HG02610 (cell line): Measurements from ENCODE around the gene TTC7B.
A peak's percentile ranks its signal among the peaks of the same experiment; 100 is the strongest.

Experiments
- ATAC-seq: cut with Tn5 transposase; IDR thresholded peaks from one replicate; pipeline ENCODE4 v1.9.1; 2021; ENCODE audit warnings: mild to moderate bottlenecking, moderate library complexity; ENCODE audit not compliant: unreplicated experiment

Gene TTC7B

GRCh38 chr14:90678420-90678819, 137.8 kb downstream of the TTC7B start:
- no peak for ATAC-seq

- no peak for ATAC-seq
Measured at GRCh38 chr14:90677484-90678050, 138.7 kb downstream of the TTC7B start.

GRCh38 chr14:90676912-90677311, 139.3 kb downstream of the TTC7B start:
- ATAC-seq = no peak

- no peak for ATAC-seq
Measured at GRCh38 chr14:90676356-90676755, 139.9 kb downstream of the TTC7B start.

DNA sequence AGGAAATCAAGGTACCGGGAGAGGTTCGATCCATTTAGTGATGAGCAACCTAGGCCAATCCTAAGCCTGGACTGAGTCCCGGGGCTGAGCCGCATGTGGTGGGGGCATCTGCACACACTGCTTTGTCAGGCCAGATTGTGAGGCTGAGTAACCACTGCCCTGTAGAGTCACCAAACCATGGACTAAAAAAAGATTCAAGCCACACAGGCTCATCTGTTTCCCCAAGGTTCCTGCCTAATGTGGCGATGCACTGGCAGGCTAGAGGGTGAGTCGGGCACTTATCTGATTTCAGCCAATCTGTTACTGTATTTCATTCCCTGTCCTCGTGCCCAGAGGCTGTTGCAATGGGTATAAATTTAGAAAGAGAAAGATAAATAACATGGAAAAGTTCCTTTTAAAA, 140.8 kb downstream of the TTC7B start:
- no peak for ATAC-seq

GRCh38 chr14:90674716-90675115, 141.5 kb downstream of the TTC7B start:
- ATAC-seq = no peak

- no peak for ATAC-seq
Measured at GRCh38 chr14:90674043-90674670, 142.1 kb downstream of the TTC7B start.

- ATAC-seq = no peak
Measured at GRCh38 chr14:90671382-90672234, 144.6 kb downstream of the TTC7B start.

- ATAC-seq = no peak
Measured at GRCh38 chr14:90669731-90670130, 146.5 kb downstream of the TTC7B start.

- no peak for ATAC-seq
Measured at GRCh38 chr14:90666571-90666970, 149.7 kb downstream of the TTC7B start.

GRCh38 chr14:90665321-90666000, 150.8 kb downstream of the TTC7B start:
- ATAC-seq = no peak

DNA sequence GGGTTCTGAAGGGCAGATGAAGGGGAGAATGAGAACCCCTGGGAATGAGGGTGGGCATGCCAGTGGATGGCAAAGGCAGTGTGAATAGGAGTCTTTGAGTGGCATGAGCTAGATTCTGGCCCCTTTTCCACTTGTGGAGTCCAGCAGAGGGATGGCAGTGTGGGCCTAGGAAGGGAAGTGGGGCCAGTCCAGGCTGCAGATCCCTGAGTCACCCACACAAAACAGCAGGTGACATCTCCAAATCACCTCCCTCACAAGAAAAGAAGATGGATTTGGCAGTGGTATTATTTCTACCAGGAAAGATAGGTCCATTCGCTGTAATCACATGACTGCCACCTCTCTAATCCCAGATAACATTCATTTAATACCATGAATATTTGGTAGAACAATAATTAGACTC, 151.3 kb downstream of the TTC7B start:
- ATAC-seq = no peak

DNA sequence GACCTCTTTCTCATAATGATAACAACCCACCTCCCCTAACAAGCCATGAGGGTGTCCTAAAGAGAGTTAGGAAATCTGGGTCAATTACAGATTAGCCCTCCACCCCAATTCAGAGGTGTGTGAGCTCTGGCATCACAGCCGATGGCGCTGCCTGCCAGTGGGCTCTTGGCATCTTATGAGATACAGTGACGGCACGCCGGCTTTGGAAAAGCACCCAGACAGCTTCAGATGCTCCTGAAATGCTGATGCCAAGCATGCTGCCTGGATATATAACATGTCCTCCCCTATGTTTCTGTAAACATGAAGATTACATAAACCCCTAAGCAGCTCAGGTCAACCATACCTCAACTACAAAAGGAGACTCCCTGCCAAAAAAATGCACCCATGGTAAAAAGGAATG, 152.6 kb downstream of the TTC7B start:
- ATAC-seq = no peak

- no peak for ATAC-seq
Measured at GRCh38 chr14:90663140-90663539, 153.1 kb downstream of the TTC7B start.

DNA sequence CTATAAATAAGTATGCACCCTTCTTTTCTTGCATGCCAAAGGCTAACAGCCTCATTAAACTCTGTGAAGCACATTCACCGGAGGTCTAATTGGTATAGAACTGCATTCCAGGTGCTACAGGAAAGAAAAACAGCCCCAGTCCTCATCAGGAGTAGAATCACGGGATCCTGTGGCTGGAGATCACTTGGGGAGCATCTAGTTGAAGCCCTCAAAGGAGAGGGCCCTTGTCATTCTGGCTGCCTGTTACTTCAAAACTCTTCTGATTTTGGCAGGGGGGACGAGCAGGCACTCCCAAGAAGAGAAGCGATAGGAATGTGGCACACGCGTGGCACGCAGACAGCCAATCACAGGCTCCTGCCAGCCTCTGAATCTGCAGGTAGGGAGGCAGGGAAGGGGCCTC, 154.4 kb downstream of the TTC7B start:
- ATAC-seq = no peak

DNA sequence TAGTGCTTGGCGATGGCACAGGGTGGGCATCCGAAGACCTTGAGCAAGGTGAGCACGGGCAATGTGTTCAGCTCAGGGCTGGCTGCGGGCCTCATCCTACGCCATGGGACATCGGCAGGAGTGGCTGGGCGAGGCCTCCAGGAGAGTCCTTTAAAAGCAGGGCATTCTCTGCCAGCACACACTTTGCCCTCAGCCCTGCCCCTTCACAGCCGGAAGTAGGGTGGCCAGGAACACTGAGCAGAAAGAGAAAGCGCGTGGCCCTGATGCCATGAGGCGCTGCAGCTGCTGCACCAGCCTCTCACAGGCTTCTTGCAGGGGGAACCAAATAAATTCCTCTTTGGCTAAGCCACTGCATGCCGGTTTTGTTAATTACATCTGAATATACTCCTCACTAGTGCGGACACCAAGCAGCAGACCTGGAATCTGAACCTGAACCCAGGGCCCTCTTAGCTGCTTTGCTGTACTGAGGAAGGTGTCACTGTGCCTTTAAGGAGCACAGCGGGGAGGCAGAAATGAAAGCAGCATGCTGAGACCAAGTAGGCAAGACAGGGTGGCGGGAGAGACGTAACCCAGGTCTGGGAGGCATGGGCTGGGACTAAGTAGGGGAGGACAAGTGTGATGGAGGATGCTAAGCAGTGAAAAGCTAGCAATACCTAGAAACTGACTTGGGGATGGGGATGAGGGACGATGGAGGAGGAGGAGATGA, 155.2 kb downstream of the TTC7B start:
- no peak for ATAC-seq

DNA sequence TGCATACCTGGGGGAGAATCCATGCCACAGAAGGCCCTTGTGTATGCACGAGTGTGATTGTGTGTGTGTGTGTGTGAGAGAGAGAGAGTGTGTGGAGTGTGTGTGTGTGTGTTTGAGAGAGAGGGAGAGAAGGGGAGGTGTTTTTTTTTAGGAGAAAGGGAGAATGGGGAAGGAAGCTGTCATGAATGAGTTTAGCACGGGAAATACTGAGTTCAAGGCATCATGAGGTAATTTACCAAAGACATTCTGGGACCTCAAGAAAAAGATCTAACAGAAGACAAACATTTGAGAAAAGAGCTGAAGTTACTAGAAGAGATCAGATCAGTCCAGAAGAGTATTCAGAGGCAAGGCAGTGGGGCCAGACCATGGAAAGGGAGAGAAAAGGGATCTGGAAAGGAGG, 157.1 kb downstream of the TTC7B start:
- ATAC-seq = no peak

DNA sequence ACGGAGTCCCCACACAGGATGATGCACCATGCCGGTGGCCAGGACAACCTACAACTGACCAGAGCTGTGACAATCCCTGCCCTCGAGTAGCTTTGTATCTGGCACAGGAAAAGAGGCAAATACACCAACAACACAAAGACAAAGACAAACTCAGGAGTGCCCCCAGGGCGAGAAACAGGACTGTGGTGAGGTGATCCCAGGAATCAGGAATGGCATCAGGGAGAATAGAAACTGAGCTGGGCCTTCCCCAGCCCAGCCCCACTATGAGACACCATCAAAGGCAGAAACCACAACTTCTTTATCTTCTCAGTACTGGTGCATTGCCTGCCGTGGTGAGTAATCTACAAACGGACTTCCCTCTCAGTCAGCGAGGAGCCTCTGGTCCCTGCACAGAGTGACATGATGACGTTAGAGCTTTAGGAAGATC, 157.7 kb downstream of the TTC7B start:
- peak; percentile 81 for ATAC-seq

DNA sequence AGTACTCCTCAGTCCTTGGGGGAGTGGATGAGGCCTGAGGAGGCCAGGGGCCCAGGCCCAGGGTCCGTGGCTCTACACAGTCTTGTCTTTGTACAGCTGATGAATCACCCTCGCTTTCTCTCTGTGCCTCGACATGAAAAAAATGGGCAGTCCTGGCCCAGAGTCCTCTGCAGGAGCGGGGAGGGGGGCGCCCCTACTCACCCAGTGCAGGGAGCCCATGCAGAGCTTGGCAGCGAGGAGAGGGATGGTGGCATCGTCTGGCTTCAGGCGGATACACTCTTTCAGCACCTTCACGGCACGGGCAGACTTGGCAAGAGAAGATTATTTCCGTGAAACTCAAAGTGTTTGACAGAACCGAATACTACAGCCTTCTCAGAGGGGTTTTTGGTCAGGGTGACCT, 159.3 kb downstream of the TTC7B start:
- ATAC-seq = no peak

DNA sequence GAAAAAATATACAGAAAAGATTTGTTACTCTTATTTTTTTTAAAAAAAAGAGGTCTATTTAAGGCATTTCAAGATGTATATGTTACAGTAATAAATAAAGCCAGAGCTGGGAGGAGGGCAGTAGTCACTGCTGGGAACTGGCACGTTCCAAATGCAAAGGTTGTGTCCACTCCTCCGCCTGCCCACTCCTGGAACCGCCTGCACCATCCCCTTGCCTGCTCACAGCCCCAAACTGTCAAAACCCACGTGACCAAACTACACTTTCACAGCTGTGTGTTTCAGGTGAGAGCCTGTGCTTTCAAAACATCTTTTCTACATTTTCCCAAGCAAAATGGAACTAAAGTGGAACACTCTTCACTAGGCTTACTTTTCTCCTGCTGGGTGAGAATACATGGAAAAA, 160.4 kb downstream of the TTC7B start:
- ATAC-seq = no peak

GRCh38 chr14:90654831-90655276, 161.4 kb downstream of the TTC7B start:
- no peak for ATAC-seq
